Neural progenitor cell (in vitro differentiated cells): ENCODE measurements around the gene RITA1.

Experiments used
- CTCF ChIP-seq: fragments of 200-600 bp; sonication (generic); IDR thresholded peaks from 2 replicates; pipeline ENCODE4 v1.5.1; 2017; ENCODE audit warnings: antibody characterized with exemption, mild to moderate bottlenecking
- EZH2phosphoT487 ChIP-seq: fragments of 200-600 bp; sonication (generic); IDR thresholded peaks from 2 replicates; pipeline ENCODE4 v1.6.1; 2017; ENCODE audit warnings: antibody characterized with exemption

GRCh38 chr12:113186666-113187325, 1.3 kb downstream of the RITA1 start:
- no peak for TF ChIP-seq CTCF
- no peak for TF ChIP-seq EZH2phosphoT487
